IPS DF 6.9 (cell line): Measurements from ENCODE around the gene TMPRSS4.

Experiments used
- DNase-seq: peaks from one replicate; pipeline ENCODE4 v3.0.0-alpha.2; 2013; ENCODE audit warnings: low read depth, low spot score
- H3K27ac ChIP-seq: one replicate; pipeline ENCODE4 v1.5.1; 2013; ENCODE audit warnings: low read length, control low read depth
- H3K27me3 ChIP-seq: 2 replicates; pipeline ENCODE4 v1.6.1; 2013; ENCODE audit warnings: mild to moderate bottlenecking, low read length; ENCODE audit not compliant: control insufficient read depth, insufficient read depth
- H3K36me3 ChIP-seq: 2 replicates; pipeline ENCODE4 v1.6.1; 2013; ENCODE audit warnings: low read length; ENCODE audit not compliant: control insufficient read depth, insufficient read depth
- H3K4me1 ChIP-seq: 2 replicates; pipeline ENCODE4 v1.6.1; 2013; ENCODE audit warnings: low read length; ENCODE audit not compliant: control insufficient read depth, insufficient read depth
- H3K4me3 ChIP-seq: 2 replicates; pipeline ENCODE4 v1.5.1; 2013; ENCODE audit warnings: mild to moderate bottlenecking, low read length
- H3K9me3 ChIP-seq: 2 replicates; pipeline ENCODE4 v1.6.1; 2013; ENCODE audit warnings: low read length, inconsistent platforms; ENCODE audit not compliant: control insufficient read depth, insufficient read depth
- WGBS: extraction: QIAGEN DNeasy Blood & Tissue Kit; methylation state at CpG from one replicate; pipeline ENCODE4 v1.1.7; 2013; ENCODE audit warnings: mixed read lengths, missing lambda C conversion rate; ENCODE audit not compliant: insufficient read length, insufficient coverage; 5-methylcytosine and 5-hydroxymethylcytosine counted together

TMPRSS4 gene, protein sequence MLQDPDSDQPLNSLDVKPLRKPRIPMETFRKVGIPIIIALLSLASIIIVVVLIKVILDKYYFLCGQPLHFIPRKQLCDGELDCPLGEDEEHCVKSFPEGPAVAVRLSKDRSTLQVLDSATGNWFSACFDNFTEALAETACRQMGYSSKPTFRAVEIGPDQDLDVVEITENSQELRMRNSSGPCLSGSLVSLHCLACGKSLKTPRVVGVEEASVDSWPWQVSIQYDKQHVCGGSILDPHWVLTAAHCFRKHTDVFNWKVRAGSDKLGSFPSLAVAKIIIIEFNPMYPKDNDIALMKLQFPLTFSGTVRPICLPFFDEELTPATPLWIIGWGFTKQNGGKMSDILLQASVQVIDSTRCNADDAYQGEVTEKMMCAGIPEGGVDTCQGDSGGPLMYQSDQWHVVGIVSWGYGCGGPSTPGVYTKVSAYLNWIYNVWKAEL

DNA sequence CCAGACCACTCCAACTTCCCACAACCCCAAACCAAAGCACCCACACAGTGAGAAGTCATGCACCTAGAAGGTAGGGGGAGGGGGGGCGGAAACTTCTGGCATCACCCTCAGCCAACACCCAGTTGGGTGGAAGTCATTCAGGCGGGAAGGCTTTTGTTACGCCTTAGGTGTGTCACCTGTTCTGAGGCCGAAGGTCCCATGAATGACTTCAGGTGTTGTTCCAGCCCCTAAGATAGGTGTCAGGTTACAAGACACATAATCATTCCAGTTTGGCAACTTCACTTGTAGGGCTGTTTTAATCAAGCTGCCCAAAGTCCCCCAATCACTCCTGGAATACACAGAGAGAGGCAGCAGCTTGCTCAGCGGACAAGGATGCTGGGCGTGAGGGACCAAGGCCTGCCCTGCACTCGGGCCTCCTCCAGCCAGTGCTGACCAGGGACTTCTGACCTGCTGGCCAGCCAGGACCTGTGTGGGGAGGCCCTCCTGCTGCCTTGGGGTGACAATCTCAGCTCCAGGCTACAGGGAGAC lies at the start of gene TMPRSS4:
Gene TMPRSS4, plus strand, starts transcription at position 325 of the 528 bp plus-strand sequence. CDS start 225 bp downstream, outside the sequence.
- Histone ChIP-seq H3K27ac (no peak within 1 kb of the TSS), H3K4me1 (peaks cover 4% of the 10 kb centered on the region), H3K36me3 (no peaks in the 10 kb centered on the region), H3K9me3 (no peaks in the 10 kb centered on the region), H3K4me3 (no peak within 1 kb of the TSS), H3K27me3 (no peaks in the 10 kb centered on the region)
- DNase-seq: no peak
- no CpG with 5 or more reads among the region's 7 CpGs for WGBS

DNA sequence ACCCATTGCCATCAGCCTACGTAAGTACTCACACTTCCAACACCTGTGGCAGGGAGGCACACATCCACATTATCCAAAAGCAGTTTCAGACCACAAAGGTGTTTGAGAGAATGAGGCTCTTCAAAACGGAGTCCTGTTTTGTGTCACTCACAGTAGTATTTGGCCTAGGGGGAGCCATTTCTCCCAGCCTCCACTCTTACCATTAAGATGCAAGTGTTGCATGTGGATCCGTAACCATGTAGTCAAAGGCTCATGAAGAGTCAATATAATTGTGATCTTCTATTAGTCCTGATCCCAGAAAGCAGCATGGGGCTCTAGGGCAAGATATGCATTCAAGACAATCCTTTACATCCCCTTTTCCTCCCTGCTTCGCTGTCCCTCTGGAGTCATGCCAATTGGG lies 49.2 kb upstream of the TMPRSS4 start:
- no CpG with 5 or more reads among the region's 4 CpGs for WGBS

DNA sequence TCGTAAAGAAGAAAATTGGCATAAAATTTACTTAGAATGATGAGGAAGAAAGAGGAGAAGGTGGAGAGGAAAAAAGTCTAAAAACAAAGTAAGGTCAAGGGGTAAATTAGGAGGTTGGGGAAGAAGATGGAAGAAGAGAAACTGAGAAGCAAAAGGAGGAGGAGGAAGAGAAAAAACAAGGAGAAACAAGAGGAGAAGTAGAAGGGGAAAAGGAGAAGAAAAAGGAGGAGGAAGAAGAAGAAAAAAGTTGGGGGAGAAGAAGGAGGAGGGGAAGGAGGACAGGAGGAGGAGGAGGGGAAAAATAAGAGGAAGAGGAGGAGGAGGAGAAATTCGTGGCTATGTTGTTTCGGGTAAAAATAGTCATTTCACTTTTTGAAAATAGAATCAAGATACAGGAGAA lies 48.3 kb upstream of the TMPRSS4 start:
- no peaks in the 10 kb centered on the region for H3K4me1 ChIP-seq
- H3K4me3 ChIP-seq: no peak overlapping the region
- H3K9me3 ChIP-seq: no peaks in the 10 kb centered on the region
- no peak overlapping the region for H3K27ac ChIP-seq
- DNase-seq: no peak
- no peaks in the 10 kb centered on the region for H3K36me3 ChIP-seq
- 100% methylated on average over 2 of the region's 3 CpGs for WGBS
- H3K27me3 ChIP-seq: no peaks in the 10 kb centered on the region

More for the DNA sequence above, 49.2 kb upstream of the TMPRSS4 start:
- Histone ChIP-seq H3K4me3 (no peak overlapping the region), H3K36me3 (no peaks in the 10 kb centered on the region), H3K4me1 (no peaks in the 10 kb centered on the region), H3K27ac (no peak overlapping the region), H3K27me3 (no peaks in the 10 kb centered on the region), H3K9me3 (no peaks in the 10 kb centered on the region)
- DNase-seq: no peak

DNA sequence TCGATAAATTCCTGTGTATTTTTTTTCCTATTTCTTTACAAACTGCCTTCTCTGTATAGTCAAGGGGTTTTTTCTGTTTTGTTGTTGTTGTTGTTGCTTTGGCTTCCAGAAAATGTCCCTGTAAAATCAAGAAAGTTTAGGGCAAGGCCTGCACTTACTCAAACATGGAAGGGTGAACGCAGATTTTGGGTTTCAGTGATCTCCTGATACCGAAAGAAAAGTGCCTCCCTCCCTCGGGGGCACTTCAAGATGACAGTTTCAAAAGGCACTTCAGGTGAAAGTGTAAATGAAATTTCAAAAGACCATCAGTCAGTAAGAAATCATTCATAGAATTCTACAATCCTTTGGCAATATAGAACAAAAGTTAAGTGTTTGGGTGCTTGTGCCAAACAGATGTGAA lies 43.4 kb upstream of the TMPRSS4 start:
- Histone ChIP-seq H3K4me1 (no peaks in the 10 kb centered on the region; the same call in 1 of the 2 replicates), H3K27me3 (no peaks in the 10 kb centered on the region), H3K9me3 (no peaks in the 10 kb centered on the region), H3K27ac (no peak overlapping the region), H3K36me3 (no peaks in the 10 kb centered on the region), H3K4me3 (no peak overlapping the region)
- no CpG with 5 or more reads among the region's 4 CpGs for WGBS
- no peak for DNase-seq

DNA sequence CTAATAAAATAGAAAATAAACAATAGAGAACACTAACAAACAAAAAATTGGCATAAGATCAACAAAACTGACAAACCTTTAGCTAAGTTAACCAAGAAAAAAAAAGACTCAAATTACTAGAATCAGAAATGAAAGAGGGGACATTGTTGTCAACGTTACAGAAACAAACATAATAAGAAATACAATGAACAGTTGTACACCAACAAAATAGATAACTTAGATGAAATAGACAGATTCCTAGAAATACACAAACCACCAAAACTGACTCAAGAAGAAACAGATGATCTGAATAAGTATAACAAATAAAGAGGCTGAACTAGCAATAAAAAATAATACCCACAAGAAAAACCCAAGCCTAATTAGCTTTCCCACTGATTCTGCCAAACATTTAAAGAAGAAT lies 34.7 kb upstream of the TMPRSS4 start:
- Histone ChIP-seq H3K27ac (no peak overlapping the region), H3K27me3 (no peaks in the 10 kb centered on the region), H3K4me1 (no peaks in the 10 kb centered on the region), H3K4me3 (no peak overlapping the region), H3K36me3 (no peaks in the 10 kb centered on the region), H3K9me3 (no peaks in the 10 kb centered on the region)
- DNase-seq: no peak
- WGBS: no CpG with 5 or more reads among the region's 1 CpG

DNA sequence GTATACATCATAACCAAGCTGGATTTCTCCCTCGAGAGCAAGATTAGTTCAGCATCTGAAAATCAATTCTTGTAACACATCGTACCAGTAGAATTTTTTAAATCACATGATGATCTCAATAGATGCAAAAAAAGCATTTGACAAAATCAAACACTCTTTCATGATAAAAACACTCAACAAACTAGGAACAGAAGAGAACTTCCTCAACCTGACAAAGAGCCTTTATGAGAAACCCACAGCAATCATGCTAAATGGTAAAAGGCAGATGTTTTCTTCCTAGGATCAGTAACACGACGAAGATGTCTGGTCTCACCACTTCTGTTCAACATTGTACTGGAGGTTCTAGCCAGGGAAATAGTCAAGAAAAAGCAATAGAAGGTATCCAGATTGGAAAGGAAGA lies 34.1 kb upstream of the TMPRSS4 start:
- H3K36me3 ChIP-seq: no peaks in the 10 kb centered on the region
- DNase-seq: no peak
- WGBS: no CpG with 5 or more reads among the region's 4 CpGs
- H3K27ac ChIP-seq: no peak overlapping the region
- no peaks in the 10 kb centered on the region for H3K9me3 ChIP-seq
- H3K4me3 ChIP-seq: no peak overlapping the region
- H3K27me3 ChIP-seq: no peaks in the 10 kb centered on the region
- H3K4me1 ChIP-seq: no peaks in the 10 kb centered on the region

DNA sequence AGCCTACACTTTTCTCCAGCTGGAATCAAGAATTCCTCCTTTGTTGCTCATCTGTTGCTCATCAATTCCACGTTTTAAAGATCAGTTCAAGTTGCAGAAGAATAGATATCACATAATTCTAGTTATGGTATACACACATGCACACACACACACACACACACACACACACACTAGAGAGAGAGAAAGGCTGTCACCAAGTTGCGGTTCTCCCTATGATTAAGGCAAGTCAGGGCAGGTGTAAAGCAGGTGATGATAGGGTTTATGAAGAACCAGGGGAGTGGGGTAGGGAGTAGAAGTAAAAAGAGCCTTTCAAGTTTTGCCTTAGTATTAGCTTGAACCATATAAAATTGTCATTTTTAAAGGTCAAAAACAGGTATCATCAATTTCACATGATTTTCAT lies 31.7 kb upstream of the TMPRSS4 start:
- H3K4me3 ChIP-seq: no peak overlapping the region
- H3K4me1 ChIP-seq: no peaks in the 10 kb centered on the region
- no peaks in the 10 kb centered on the region for H3K36me3 ChIP-seq
- no peak overlapping the region for H3K27ac ChIP-seq
- no CpG with 5 or more reads among the region's 2 CpGs for WGBS
- no peak for DNase-seq
- no peaks in the 10 kb centered on the region for H3K9me3 ChIP-seq
- H3K27me3 ChIP-seq: no peaks in the 10 kb centered on the region

DNA sequence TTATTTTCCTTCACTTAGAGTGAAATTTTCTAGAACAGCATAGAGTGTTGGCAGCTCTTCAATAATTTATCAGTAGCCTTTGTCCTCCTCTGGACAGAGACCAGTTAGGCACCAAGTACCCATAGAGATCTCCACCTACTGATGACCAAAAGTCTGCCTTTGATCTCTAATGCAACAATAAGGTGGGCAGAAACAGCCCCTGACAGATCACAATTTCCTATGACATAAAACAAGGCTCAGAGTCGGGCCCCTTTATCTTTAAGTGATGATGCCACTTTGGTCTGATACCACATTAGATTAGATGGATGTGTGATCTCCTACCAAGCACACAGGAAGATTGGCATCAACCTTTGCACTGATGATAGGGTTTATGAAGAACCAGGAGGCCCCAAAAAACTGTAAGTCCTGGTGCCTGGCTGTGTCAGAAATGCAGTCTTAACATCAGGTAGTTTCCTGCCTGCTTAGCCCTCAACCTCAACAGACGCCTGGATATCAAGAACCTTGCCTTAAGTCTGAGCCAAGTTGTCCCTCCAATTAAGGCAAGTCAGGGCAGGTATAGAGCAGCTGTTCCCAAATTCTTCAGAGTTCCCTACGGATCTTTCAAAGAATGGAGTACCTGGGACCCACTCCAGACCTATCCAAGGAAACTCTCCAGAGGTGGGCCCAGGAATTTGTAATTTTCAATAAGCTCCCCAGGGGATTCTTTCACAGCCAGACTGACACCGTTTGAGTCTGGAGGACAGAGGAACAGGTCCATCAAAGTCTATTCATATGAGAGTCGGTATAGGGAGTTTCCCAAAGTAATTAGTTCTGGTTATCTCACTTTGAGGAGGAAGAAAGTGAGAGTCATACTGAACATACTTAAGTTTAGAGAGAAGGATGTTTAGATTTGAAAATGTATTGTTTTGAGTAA lies 30.6 kb upstream of the TMPRSS4 start:
- H3K4me3 ChIP-seq: no peak overlapping the region
- WGBS: no CpG with 5 or more reads among the region's 5 CpGs
- no peaks in the 10 kb centered on the region for H3K9me3 ChIP-seq
- no peak overlapping the region for H3K27ac ChIP-seq
- DNase-seq: no peak
- H3K36me3 ChIP-seq: no peaks in the 10 kb centered on the region
- no peaks in the 10 kb centered on the region for H3K27me3 ChIP-seq
- H3K4me1 ChIP-seq: no peaks in the 10 kb centered on the region

DNA sequence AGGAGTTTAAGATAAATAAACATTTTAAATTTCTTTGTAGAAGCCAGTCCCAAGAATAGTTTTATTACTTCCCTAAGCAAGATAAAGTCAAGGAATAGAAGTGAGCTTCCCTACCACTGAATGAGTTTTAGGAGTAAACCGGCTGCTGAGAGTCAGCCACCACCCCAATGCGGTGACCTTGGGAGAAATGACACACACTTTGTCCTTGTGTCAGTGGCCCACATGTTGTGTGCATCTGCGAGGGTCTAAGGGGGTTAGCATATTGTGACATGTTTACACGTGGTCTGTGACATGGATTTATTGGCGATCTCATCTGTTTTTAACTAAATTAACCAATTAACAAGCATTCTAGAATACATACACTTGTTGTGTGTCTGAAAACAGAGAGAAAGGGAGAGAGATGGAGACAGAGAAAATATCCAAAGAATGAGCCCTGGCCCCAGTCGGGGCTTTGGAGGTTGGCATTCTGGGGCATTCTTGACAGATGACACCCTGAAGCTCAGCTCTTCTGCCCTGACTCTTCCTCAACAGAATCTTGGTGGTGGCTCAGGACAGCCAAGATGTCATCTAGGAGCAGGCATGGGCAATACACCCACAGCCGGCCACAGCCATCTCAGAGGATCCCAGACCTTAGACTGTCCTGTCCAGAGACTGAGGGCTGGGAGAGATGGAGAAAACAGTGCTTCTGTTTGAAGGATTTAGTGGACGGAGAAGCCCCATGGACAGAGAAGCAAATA lies 29.7 kb upstream of the TMPRSS4 start:
- DNase-seq: no peak
- no peaks in the 10 kb centered on the region for H3K4me1 ChIP-seq
- H3K27me3 ChIP-seq: no peaks in the 10 kb centered on the region
- H3K36me3 ChIP-seq: no peaks in the 10 kb centered on the region
- WGBS: no CpG with 5 or more reads among the region's 8 CpGs
- H3K4me3 ChIP-seq: no peak overlapping the region
- H3K27ac ChIP-seq: no peak overlapping the region
- no peaks in the 10 kb centered on the region for H3K9me3 ChIP-seq

DNA sequence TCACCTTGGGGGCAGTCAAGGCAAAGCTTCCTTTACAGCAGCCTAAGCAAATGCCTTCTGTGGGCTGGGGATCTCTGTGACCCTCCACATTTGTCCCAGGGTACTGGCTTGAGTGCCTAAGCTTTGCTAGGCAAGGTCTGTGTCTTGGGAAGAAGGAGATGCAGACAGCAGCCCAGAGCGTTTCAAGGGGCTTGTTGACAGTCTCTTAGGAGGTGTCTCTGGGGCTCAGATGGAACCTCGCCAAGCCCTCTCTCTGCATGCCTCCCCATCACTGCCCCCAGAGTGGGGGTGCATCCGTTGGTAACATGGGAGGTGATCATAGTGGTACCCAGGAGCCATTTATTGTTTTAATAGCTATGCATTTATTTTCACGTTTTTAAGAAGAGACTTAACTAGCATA lies 29.1 kb upstream of the TMPRSS4 start:
- no peak for DNase-seq
- no CpG with 5 or more reads among the region's 4 CpGs for WGBS
- Histone ChIP-seq H3K4me3 (no peak overlapping the region), H3K27ac (no peak overlapping the region), H3K36me3 (no peaks in the 10 kb centered on the region), H3K27me3 (no peaks in the 10 kb centered on the region), H3K4me1 (no peaks in the 10 kb centered on the region), H3K9me3 (no peaks in the 10 kb centered on the region)
